HepG2 (cell line): Measurements from ENCODE around the gene UACA. TPM values are rescaled to one million over a fixed set of nuclear protein-coding genes. Genes with fewer than 3 reads are reported as not detected.
A peak's percentile ranks its signal among the peaks of the same experiment; 100 is the strongest.

Source experiments
- ATRX ChIP-seq: sonication (generic); formaldehyde crosslinking; IDR thresholded peaks from 2 replicates; pipeline ENCODE4 v1.4.0; 2020; ENCODE audit warnings: missing genetic modification reagents, borderline replicate concordance
- FOXK1 ChIP-seq: sonication (generic); formaldehyde crosslinking; IDR thresholded peaks from 2 replicates; pipeline ENCODE4 v1.4.0; 2020; ENCODE audit warnings: low read depth, missing genetic modification reagents, borderline replicate concordance
- KLF13 ChIP-seq: sonication (generic); formaldehyde crosslinking; IDR thresholded peaks from 2 replicates; pipeline ENCODE4 v1.4.0; 2020; ENCODE audit warnings: mild to moderate bottlenecking, missing genetic modification reagents
- MYPOP ChIP-seq: sonication (generic); formaldehyde crosslinking; IDR thresholded peaks from 2 replicates; pipeline ENCODE4 v1.8.1; 2023; ENCODE audit warnings: mild to moderate bottlenecking, moderate library complexity, missing genetic modification reagents
- POLR2AphosphoS5 ChIP-seq: IDR thresholded peaks from 2 replicates; pipeline ENCODE4 v1.6.1; 2012; ENCODE audit warnings: low read depth, low read length
- SNAPC2 ChIP-seq: sonication (generic); formaldehyde crosslinking; IDR thresholded peaks from 2 replicates; pipeline ENCODE4 v1.8.1; 2022; ENCODE audit warnings: mild to moderate bottlenecking, missing genetic modification reagents
- TAF1 ChIP-seq: sonication (generic); formaldehyde crosslinking; IDR thresholded peaks from 2 replicates; pipeline ENCODE4 v1.4.0; 2020; ENCODE audit warnings: missing genetic modification reagents
- TARDBP ChIP-seq: sonication (generic); formaldehyde crosslinking; IDR thresholded peaks from 2 replicates; pipeline ENCODE4 v1.8.0; 2022; ENCODE audit warnings: mild to moderate bottlenecking, missing genetic modification reagents
- TFDP2 ChIP-seq: sonication (generic); formaldehyde crosslinking; IDR thresholded peaks from 2 replicates; pipeline ENCODE4 v1.4.0; 2020; ENCODE audit warnings: missing genetic modification reagents
- ZMAT5 ChIP-seq: sonication (generic); formaldehyde crosslinking; IDR thresholded peaks from 2 replicates; pipeline ENCODE4 v1.5.0; 2020; ENCODE audit warnings: mild to moderate bottlenecking, low read depth, missing genetic modification reagents, borderline replicate concordance
- ZNF260 ChIP-seq: sonication (generic); formaldehyde crosslinking; IDR thresholded peaks from 2 replicates; pipeline ENCODE4 v1.4.0; 2020; ENCODE audit warnings: missing genetic modification reagents, low read depth, mild to moderate bottlenecking, borderline replicate concordance
- ZNF335 ChIP-seq: sonication (generic); formaldehyde crosslinking; IDR thresholded peaks from 2 replicates; pipeline ENCODE4 v1.4.0; 2020; ENCODE audit warnings: missing genetic modification reagents
- ZNF484 ChIP-seq: sonication (generic); formaldehyde crosslinking; IDR thresholded peaks from 2 replicates; pipeline ENCODE4 v1.5.1; 2020; ENCODE audit warnings: mild to moderate bottlenecking, low read depth, missing genetic modification reagents, borderline replicate concordance
- ZNF563 ChIP-seq: sonication (generic); formaldehyde crosslinking; IDR thresholded peaks from 2 replicates; pipeline ENCODE4 v1.8.0; 2022; ENCODE audit warnings: mild to moderate bottlenecking, moderate library complexity, missing genetic modification reagents
- ZSCAN31 ChIP-seq: sonication (generic); formaldehyde crosslinking; IDR thresholded peaks from 2 replicates; pipeline ENCODE4 v1.5.0; 2020; ENCODE audit warnings: low read depth, mild to moderate bottlenecking, missing genetic modification reagents
- polyA plus RNA-seq, 8 experiments: library from polyadenylated mRNA; depleted of rRNA in 3 of 8; stranded (reverse) in 7 of 8; unstranded in 1 of 8; fragments of >200 nt; fragmentation: Illumina TruSeq in 4 of 8; extraction: Trizol in 4 of 8; gene quantifications; 2 replicates each; pipeline versions ENCODE4 v1.2.1 to v1.2.3, GENCODE V29; 2011 to 2016; ENCODE audit warnings: low read depth in 4 of 8, missing spikeins in 1 of 8, mixed read lengths in 1 of 8; ENCODE audit not compliant: insufficient read depth in 1 of 8
- total RNA-seq, 5 experiments: library from RNA; depleted of rRNA; stranded (reverse); fragments of >200 nt; fragmentation: Illumina TruSeq; extraction: Trizol; gene quantifications; 2 replicates each; pipeline ENCODE4 v1.2.3, GENCODE V29; 2016; ENCODE audit warnings: low read depth in 1 of 5
- TF ChIP-seq, protein P1 (sequence below): sonication (generic); formaldehyde crosslinking; IDR thresholded peaks from 2 replicates; pipeline ENCODE4 v1.4.0; 2020; ENCODE audit warnings: low read depth, missing genetic modification reagents
- TF ChIP-seq, protein P2 (sequence below): IDR thresholded peaks from 2 replicates; pipeline ENCODE4 v1.6.1; 2012; ENCODE audit warnings: inconsistent platforms
- TF ChIP-seq, protein P3 (sequence below): sonication (generic); formaldehyde crosslinking; IDR thresholded peaks from 2 replicates; pipeline ENCODE4 v1.5.0; 2020; ENCODE audit warnings: mild to moderate bottlenecking, missing genetic modification reagents

Gene UACA
- total and polyA plus RNA-seq, 2 of the 13 experiments (the other 11 are each of a cell fraction or from before 2014, with no cell fraction given) = 17.8 to 39.2 TPM

DNA sequence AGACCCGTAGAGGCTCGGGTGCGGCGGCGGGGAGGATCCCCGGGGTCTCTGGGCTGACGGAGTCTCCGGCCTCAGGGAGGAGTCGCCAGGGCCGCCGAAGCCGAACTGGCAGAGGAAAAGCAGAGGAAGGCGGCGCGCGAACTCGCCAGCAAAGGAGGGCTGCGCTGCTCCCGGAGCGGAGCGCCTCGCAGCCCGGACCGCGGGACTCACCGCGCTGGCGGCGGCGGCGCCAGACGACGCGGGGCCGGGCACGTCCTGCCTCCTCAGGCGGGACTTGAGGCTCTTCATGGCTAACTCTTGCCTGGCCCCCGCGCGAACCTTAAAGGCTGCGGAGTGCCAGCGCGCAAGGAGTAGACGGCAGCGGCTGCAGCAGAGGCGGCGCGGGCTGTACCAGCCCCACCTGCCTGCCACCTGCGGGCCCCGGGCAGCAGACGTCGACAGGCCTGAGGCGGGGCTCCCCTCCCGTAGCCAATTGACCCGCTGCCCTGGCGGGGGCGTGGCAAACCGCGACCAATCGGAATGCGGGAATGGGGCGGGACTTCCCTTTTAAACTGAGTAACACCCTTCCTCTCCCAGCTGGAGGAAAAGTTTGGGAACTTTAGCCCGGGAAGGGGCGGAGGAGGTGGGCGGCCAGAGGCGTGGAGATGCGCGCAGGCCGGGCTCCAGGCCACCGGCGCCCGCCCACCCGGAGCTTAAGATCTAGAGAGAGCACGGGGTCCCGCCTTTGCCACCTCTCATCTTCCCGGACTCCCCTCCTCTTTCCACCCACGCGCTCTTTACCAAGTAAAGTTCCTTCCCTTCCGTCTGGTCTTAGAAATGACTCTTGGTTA is at the start of gene UACA (continued):
- TF ChIP-seq, protein P1, sequence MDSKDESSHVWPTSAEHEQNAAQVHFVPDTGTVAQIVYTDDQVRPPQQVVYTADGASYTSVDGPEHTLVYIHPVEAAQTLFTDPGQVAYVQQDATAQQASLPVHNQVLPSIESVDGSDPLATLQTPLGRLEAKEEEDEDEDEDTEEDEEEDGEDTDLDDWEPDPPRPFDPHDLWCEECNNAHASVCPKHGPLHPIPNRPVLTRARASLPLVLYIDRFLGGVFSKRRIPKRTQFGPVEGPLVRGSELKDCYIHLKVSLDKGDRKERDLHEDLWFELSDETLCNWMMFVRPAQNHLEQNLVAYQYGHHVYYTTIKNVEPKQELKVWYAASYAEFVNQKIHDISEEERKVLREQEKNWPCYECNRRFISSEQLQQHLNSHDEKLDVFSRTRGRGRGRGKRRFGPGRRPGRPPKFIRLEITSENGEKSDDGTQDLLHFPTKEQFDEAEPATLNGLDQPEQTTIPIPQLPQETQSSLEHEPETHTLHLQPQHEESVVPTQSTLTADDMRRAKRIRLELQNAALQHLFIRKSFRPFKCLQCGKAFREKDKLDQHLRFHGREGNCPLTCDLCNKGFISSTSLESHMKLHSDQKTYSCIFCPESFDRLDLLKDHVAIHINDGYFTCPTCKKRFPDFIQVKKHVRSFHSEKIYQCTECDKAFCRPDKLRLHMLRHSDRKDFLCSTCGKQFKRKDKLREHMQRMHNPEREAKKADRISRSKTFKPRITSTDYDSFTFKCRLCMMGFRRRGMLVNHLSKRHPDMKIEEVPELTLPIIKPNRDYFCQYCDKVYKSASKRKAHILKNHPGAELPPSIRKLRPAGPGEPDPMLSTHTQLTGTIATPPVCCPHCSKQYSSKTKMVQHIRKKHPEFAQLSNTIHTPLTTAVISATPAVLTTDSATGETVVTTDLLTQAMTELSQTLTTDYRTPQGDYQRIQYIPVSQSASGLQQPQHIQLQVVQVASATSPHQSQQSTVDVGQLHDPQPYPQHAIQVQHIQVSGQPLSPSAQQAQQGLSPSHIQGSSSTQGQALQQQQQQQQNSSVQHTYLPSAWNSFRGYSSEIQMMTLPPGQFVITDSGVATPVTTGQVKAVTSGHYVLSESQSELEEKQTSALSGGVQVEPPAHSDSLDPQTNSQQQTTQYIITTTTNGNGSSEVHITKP (CRISPR knock-in tag) = peak; percentile 64
- TF ChIP-seq FOXK1 (CRISPR knock-in tag) = no peak; the same call in 1 of the 2 replicates
- TF ChIP-seq TFDP2 (CRISPR knock-in tag) = peak; percentile 92
- TF ChIP-seq MYPOP (CRISPR knock-in tag) = 0 out of 2 replicates have a peak, but pooled peaks have one; percentile 31
- no peak for TF ChIP-seq TARDBP (CRISPR knock-in tag)
- no peak for TF ChIP-seq ZNF260
- no peak; the same call in 1 of the 2 replicates for TF ChIP-seq ZNF563 (CRISPR knock-in tag)
- TF ChIP-seq TAF1 = peak; percentile 75
- TF ChIP-seq SNAPC2 (CRISPR knock-in tag) = peak; percentile 56; the same call in 1 of the 2 replicates
- TF ChIP-seq ZSCAN31 (CRISPR knock-in tag) = 0 out of 2 replicates have a peak, but pooled peaks have one; percentile 26
- no peak for TF ChIP-seq KLF13 (CRISPR knock-in tag)
- TF ChIP-seq ZMAT5 (CRISPR knock-in tag) = no peak
- TF ChIP-seq ATRX (CRISPR knock-in tag) = no peak
- TF ChIP-seq, protein P2, sequence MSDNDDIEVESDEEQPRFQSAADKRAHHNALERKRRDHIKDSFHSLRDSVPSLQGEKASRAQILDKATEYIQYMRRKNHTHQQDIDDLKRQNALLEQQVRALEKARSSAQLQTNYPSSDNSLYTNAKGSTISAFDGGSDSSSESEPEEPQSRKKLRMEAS = peak; percentile 78; the same call in 1 of the 2 replicates
- TF ChIP-seq, protein P3, sequence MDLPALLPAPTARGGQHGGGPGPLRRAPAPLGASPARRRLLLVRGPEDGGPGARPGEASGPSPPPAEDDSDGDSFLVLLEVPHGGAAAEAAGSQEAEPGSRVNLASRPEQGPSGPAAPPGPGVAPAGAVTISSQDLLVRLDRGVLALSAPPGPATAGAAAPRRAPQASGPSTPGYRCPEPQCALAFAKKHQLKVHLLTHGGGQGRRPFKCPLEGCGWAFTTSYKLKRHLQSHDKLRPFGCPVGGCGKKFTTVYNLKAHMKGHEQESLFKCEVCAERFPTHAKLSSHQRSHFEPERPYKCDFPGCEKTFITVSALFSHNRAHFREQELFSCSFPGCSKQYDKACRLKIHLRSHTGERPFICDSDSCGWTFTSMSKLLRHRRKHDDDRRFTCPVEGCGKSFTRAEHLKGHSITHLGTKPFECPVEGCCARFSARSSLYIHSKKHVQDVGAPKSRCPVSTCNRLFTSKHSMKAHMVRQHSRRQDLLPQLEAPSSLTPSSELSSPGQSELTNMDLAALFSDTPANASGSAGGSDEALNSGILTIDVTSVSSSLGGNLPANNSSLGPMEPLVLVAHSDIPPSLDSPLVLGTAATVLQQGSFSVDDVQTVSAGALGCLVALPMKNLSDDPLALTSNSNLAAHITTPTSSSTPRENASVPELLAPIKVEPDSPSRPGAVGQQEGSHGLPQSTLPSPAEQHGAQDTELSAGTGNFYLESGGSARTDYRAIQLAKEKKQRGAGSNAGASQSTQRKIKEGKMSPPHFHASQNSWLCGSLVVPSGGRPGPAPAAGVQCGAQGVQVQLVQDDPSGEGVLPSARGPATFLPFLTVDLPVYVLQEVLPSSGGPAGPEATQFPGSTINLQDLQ (CRISPR knock-in tag) = peak; percentile 82; the same call in 1 of the 2 replicates
- 0 out of 2 replicates have a peak, but pooled peaks have one; percentile 13 for TF ChIP-seq ZNF335 (CRISPR knock-in tag)
- peak; percentile 67 for TF ChIP-seq POLR2AphosphoS5
- no peak for TF ChIP-seq ZNF484
